K562 (cell line): Measurements from ENCODE around the gene SCO1. TPM values are rescaled to one million over a fixed set of nuclear protein-coding genes. Genes with fewer than 3 reads are reported as not detected.
A peak's percentile ranks its signal among the peaks of the same experiment; 100 is the strongest.

Experiments used
- ATAC-seq: fragments of 200-7000 bp; cut with Tn5 transposase; 3 replicates; pipeline ENCODE4 v1.9.1; 2020; ENCODE audit warnings: moderate library complexity
- BruUV-seq: library from RNA; stranded (reverse); fragments of 400-500 nt; replicated peaks from 2 replicates; lab custom pipeline; 2021; lab: Mats Ljungman, UMichigan
- CTCF ChIA-PET: fragments of 300-600 bp; formaldehyde crosslinking; extraction: SDS; loops from one replicate; lab custom pipeline; 2021; ENCODE audit warnings: low intra/inter-chr PET ratio; lab: Yijun Ruan, JAX
- POLR2A ChIA-PET: fragments of 300-600, 350-650 bp; sonication (Branson Sonifier 250); formaldehyde crosslinking; extraction: SDS; loops from one replicate; lab custom pipeline; 2021; ENCODE audit warnings: antibody characterized with exemption, inconsistent platforms; lab: Yijun Ruan, JAX
- DNase-seq, 4 experiments: peaks; one replicate each; pipeline versions ENCODE4 v3.0.0 to v3.0.0-alpha.2; 2011 to 2018; ENCODE audit warnings: low spot score in 3 of 4, mixed read lengths in 3 of 4; ENCODE audit errors: extremely low read depth in 1 of 4
- FAIRE-seq: peaks from 2 replicates; lab custom pipeline; 2011; peaks lifted over from hg19 to GRCh38; lab: Jason Lieb, UNC
- H2AFZ ChIP-seq: 2 replicates; pipeline ENCODE4 v1.6.0; 2011; ENCODE audit warnings: low read depth, low read length, control low read depth, inconsistent platforms
- H3K27ac ChIP-seq: fragments of 200-600 bp; 3 replicates; pipeline ENCODE4 v1.8.0; 2011; ENCODE audit warnings: low read depth, mild to moderate bottlenecking, control low read depth, inconsistent platforms, low read length, moderate library complexity, mixed read lengths; ENCODE audit errors: extremely low read depth
- H3K27me3 ChIP-seq, 2 experiments: fragments of 300-600 bp in 1 of 2; 2 replicates in 1 of 2; 3 replicates in 1 of 2; pipeline versions ENCODE4 v1.6.0 to v1.8.0; 2011; ENCODE audit warnings: inconsistent platforms in 2 of 2, low read length in 2 of 2, mild to moderate bottlenecking in 1 of 2, mixed read lengths in 1 of 2, moderate library complexity in 1 of 2; ENCODE audit not compliant: control insufficient read depth in 2 of 2, insufficient read depth in 2 of 2
- H3K36me3 ChIP-seq: fragments of 300-600 bp; 3 replicates; pipeline ENCODE4 v1.8.0; 2011; ENCODE audit warnings: mild to moderate bottlenecking, low read length, inconsistent platforms; ENCODE audit not compliant: control insufficient read depth, insufficient read depth
- H3K4me1 ChIP-seq, 2 experiments: fragments of 200-600 bp in 1 of 2; replicated peaks in 1 of 2; 2 replicates in 1 of 2; 3 replicates in 1 of 2; pipeline versions ENCODE4 v1.5.1 to v1.8.0; 2011; ENCODE audit warnings: inconsistent platforms in 2 of 2, low read length in 2 of 2, mild to moderate bottlenecking in 1 of 2, mixed read lengths in 1 of 2, moderate library complexity in 1 of 2; ENCODE audit not compliant: control insufficient read depth in 2 of 2, insufficient read depth in 2 of 2
- H3K4me2 ChIP-seq: 2 replicates; pipeline ENCODE4 v1.6.1; 2011; ENCODE audit warnings: low read length, control low read depth, inconsistent platforms, mixed read lengths; ENCODE audit not compliant: insufficient read depth
- H3K4me3 ChIP-seq: fragments of 200-600 bp; sonication (generic), shearing (Covaris generic); 2 replicates; pipeline ENCODE4 v1.5.1; 2016; ENCODE audit warnings: control low read depth, inconsistent platforms
- H3K79me2 ChIP-seq: fragments of 200-600 bp; 3 replicates; pipeline ENCODE4 v1.8.0; 2011; ENCODE audit warnings: low read length, inconsistent platforms; ENCODE audit not compliant: control insufficient read depth, insufficient read depth
- H3K9ac ChIP-seq, 2 experiments: 2 replicates each; pipeline versions ENCODE4 v1.6.0 to v1.6.1; 2011; ENCODE audit warnings: low read depth in 2 of 2, low read length in 2 of 2, control low read depth in 1 of 2, inconsistent platforms in 1 of 2, mild to moderate bottlenecking in 1 of 2, mixed read lengths in 1 of 2; ENCODE audit not compliant: insufficient read depth in 1 of 2
- H3K9me1 ChIP-seq: one replicate; pipeline ENCODE4 v1.6.0; 2011; ENCODE audit warnings: inconsistent platforms, mild to moderate bottlenecking, low read length, moderate library complexity; ENCODE audit not compliant: control insufficient read depth, insufficient read depth
- H3K9me3 ChIP-seq: replicated peaks from 2 replicates; pipeline ENCODE4 v1.5.1; 2011; ENCODE audit warnings: low read depth, low read length, inconsistent platforms; ENCODE audit not compliant: control insufficient read depth, insufficient read depth
- H4K20me1 ChIP-seq: replicated peaks from 2 replicates; pipeline ENCODE4 v1.6.1; 2011; ENCODE audit warnings: low read length, inconsistent platforms, mixed read lengths; ENCODE audit not compliant: control insufficient read depth, insufficient read depth
- NRF1 ChIP-seq, 2 experiments: fragments of 450-650 bp; IDR thresholded peaks in 1 of 2; conservative IDR thresholded peaks in 1 of 2; 2 replicates each; pipeline ENCODE4 v1.6.1; 2014; ENCODE audit warnings: mild to moderate bottlenecking in 2 of 2
- STAT5A ChIP-seq: IDR thresholded peaks from 2 replicates; pipeline ENCODE4 v1.6.1; 2012; ENCODE audit warnings: low read length, inconsistent platforms, borderline replicate concordance
- TCF15 ChIP-seq: fragments of 250-450 bp; sonication (Bioruptor Pico); IDR thresholded peaks from 2 replicates; pipeline ENCODE4 v1.8.0; 2022; ENCODE audit warnings: moderate library complexity, mild to moderate bottlenecking, inconsistent platforms
- ZNF696 ChIP-seq: fragments of 250-450 bp; sonication (Bioruptor Pico); conservative IDR thresholded peaks from 2 replicates; pipeline ENCODE4 v1.4.0; 2020; ENCODE audit warnings: mild to moderate bottlenecking, moderate library complexity
- whole genome bisulfite sequencing: fragments of 100-300 bp; shearing (Covaris generic); methylation state at CpG from one replicate; pipeline ENCODE4 v1.1.6; 2016; ENCODE audit warnings: low coverage, mixed read lengths; ENCODE audit not compliant: insufficient coverage; ENCODE audit errors: missing lambda C conversion rate; 5-methylcytosine and 5-hydroxymethylcytosine counted together
- in situ Hi-C: fragments of 300-500 bp; cut with MboI; formaldehyde crosslinking; loops from 4 replicates; pipeline ENCODE4 v1.15.0; 2018; ENCODE audit warnings: inconsistent platforms, mixed read lengths
- intact Hi-C: fragments of 100-400 bp; cut with micrococcal nuclease; formaldehyde crosslinking; loops from 2 replicates; pipeline ENCODE4 v1.14.2; 2022
- polyA plus RNA-seq, 8 experiments: library from polyadenylated mRNA; depleted of rRNA in 4 of 8; stranded (reverse) in 5 of 8; unstranded in 3 of 8; fragments of >200 nt; fragmentation: Nextera tagmentation in 2 of 8; fragmentation: Illumina TruSeq in 1 of 8; extraction: Ambion mirVana in 2 of 8; extraction: Trizol in 1 of 8; gene quantifications; 2 replicates each; pipeline versions ENCODE4 v1.2.1 to v1.2.3, GENCODE V29; 2011 to 2014; ENCODE audit warnings: inconsistent platforms in 1 of 8, missing spikeins in 1 of 8
- total RNA-seq, 7 experiments: library from RNA; depleted of rRNA in 6 of 7; stranded (reverse); fragments of >200 nt in 6 of 7; fragmentation: Illumina TruSeq in 2 of 7; extraction: Trizol in 2 of 7; gene quantifications; 2 replicates each; pipeline versions ENCODE4 v1.2.1 to v1.2.3, GENCODE V29; 2011 to 2021; ENCODE audit warnings: low replicate concordance in 1 of 7
- TF ChIP-seq, protein P1 (sequence below), 3 experiments: IDR thresholded peaks in 2 of 3; conservative IDR thresholded peaks in 1 of 3; 2 replicates each; pipeline ENCODE4 v1.5.1; 2011 to 2012; ENCODE audit warnings: low read length in 3 of 3, mild to moderate bottlenecking in 3 of 3, control low read depth in 2 of 3, improper control_type of control experiment in 1 of 3, inconsistent platforms in 1 of 3, low read depth in 1 of 3, mixed read lengths in 1 of 3, moderate library complexity in 1 of 3; ENCODE audit not compliant: insufficient read depth in 2 of 3

The SCO1 gene
- total and polyA plus RNA-seq, 9 of the 15 experiments (the other 6 are each of a cell fraction or from before 2014, with no cell fraction given), result 7.1 to 40.9 (median 22.1) TPM

GRCh38 chr17:10638151-10638550, 59.2 kb downstream of the SCO1 start:
- in situ Hi-C loops, result no loop called here
- Histone ChIP-seq H4K20me1 (no peaks in the 10 kb centered on the region), H3K27me3 (peaks cover 0 to 6% of the 10 kb centered on the region in 2 experiments; a peak in 1 of 5 replicates), H3K9ac (no peak overlapping the region), H3K4me3 (no peak overlapping the region), H3K79me2 (no peaks in the 10 kb centered on the region), H3K4me1 (peaks cover 0 to 3% of the 10 kb centered on the region in 2 experiments; a peak in 2 of 5 replicates), H3K27ac (no peak overlapping the region), H3K9me3 (no peaks in the 10 kb centered on the region), H3K4me2 (no peak overlapping the region), H3K36me3 (no peaks in the 10 kb centered on the region)
- no peak for FAIRE-seq
- intact Hi-C loops, result no loop called here
- no peak for DNase-seq
- POLR2A ChIA-PET, result no interaction called here
- no peak; the same call in 2 of the 3 replicates for ATAC-seq
- CTCF ChIA-PET, result no interaction called here
- peak in 1 of 2 experiments; percentile 22; a peak in 1 of 4 replicates for TF ChIP-seq NRF1 (conservative IDR thresholded peaks at IDR 0.05 in 1 of 2, IDR thresholded peaks at IDR 0.05 in 1 of 2)
- no peak for TF ChIP-seq ZNF696 (CRISPR knock-in tag)
- TF ChIP-seq, all 486 proteins: peak for 1
- Histone ChIP-seq H2AFZ (no peak overlapping the region), H3K9me1 (no peaks in the 10 kb centered on the region)
- 16% methylated on average over 25 of the region's 25 CpGs for WGBS
- no TSS peak for BruUV-seq

GRCh38 chr17:10635290-10635689, 62.0 kb downstream of the SCO1 start:
- POLR2A ChIA-PET, result no interaction called here
- H3K79me2 ChIP-seq, result no peaks in the 10 kb centered on the region
- H3K4me1 ChIP-seq, result peaks cover 0 to 3% of the 10 kb centered on the region in 2 experiments; a peak in 2 of 5 replicates
- CTCF ChIA-PET, result no interaction called here
- TF ChIP-seq TCF15 (CRISPR knock-in tag) (no peak), STAT5A (no peak)
- TF ChIP-seq, protein P1, sequence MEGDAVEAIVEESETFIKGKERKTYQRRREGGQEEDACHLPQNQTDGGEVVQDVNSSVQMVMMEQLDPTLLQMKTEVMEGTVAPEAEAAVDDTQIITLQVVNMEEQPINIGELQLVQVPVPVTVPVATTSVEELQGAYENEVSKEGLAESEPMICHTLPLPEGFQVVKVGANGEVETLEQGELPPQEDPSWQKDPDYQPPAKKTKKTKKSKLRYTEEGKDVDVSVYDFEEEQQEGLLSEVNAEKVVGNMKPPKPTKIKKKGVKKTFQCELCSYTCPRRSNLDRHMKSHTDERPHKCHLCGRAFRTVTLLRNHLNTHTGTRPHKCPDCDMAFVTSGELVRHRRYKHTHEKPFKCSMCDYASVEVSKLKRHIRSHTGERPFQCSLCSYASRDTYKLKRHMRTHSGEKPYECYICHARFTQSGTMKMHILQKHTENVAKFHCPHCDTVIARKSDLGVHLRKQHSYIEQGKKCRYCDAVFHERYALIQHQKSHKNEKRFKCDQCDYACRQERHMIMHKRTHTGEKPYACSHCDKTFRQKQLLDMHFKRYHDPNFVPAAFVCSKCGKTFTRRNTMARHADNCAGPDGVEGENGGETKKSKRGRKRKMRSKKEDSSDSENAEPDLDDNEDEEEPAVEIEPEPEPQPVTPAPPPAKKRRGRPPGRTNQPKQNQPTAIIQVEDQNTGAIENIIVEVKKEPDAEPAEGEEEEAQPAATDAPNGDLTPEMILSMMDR (IDR thresholded peaks at IDR 0.05 in 2 of 3, conservative IDR thresholded peaks at IDR 0.05 in 1 of 3; ENCODE audit: insufficient read depth in 2 of 3, low read depth in 1 of 3, low read length in 3 of 3), result peak; percentile 17 to 35 (median 21); a peak in 2 of 6 replicates
- no peaks in the 10 kb centered on the region for H3K36me3 ChIP-seq
- H3K27me3 ChIP-seq, result peaks cover 0 to 9% of the 10 kb centered on the region in 2 experiments; a peak in 1 of 5 replicates
- no peak overlapping the region for H3K4me3 ChIP-seq
- peak in 1 of 4 experiments; percentile 11 for DNase-seq
- H2AFZ ChIP-seq, result no peak overlapping the region
- in situ Hi-C loops, result no loop called here
- H3K27ac ChIP-seq, result no peak overlapping the region
- no peaks in the 10 kb centered on the region for H4K20me1 ChIP-seq
- H3K9ac ChIP-seq, result no peak overlapping the region
- no peaks in the 10 kb centered on the region for H3K9me3 ChIP-seq
- FAIRE-seq, result no peak
- peak; percentile 52; the same call in 2 of the 3 replicates for ATAC-seq
- no TSS peak for BruUV-seq
- no peaks in the 10 kb centered on the region for H3K9me1 ChIP-seq
- intact Hi-C loops, result no loop called here
- 57% methylated on average over 10 of the region's 14 CpGs for WGBS
- no peak overlapping the region for H3K4me2 ChIP-seq
